GM23248 (cell line): ENCODE data around the gene TTC3.

Experiments
- EZH2 ChIP-seq: fragments of 200-600 bp; sonication (generic); IDR thresholded peaks from 2 replicates; pipeline ENCODE4 v1.6.1; 2018; ENCODE audit warnings: antibody characterized with exemption, mild to moderate bottlenecking; ENCODE audit not compliant: insufficient read depth, poor library complexity, severe bottlenecking
- EZH2phosphoT487 ChIP-seq: fragments of 200-600 bp; sonication (generic); IDR thresholded peaks from 2 replicates; pipeline ENCODE4 v1.6.1; 2018; ENCODE audit warnings: antibody characterized with exemption, moderate library complexity, mild to moderate bottlenecking, low read depth; ENCODE audit not compliant: insufficient read depth

DNA sequence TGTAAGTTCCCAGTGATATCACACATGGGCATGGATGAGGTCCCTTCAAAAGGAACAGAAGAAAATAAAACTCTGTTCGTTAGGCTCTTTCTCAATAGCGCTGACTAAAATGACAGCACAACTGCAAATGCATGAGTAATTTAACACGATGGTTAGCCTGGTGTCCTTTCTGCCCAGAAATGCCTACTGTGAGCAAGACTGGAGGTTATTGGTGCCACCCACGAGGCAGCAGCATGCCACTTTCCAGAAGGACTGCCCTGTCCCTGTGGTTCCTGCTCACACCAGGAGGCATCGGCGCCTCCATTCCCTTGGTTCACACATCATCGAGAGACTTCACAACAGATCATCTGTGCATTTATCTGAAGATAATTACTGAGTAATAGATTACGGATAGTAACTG is 167.9 kb downstream of the TTC3 start:
- no peak for TF ChIP-seq EZH2
- TF ChIP-seq EZH2phosphoT487, result no peak
